Measurements from ENCODE around the gene MRPL27. TPM values are rescaled to one million over a fixed set of nuclear protein-coding genes. Genes with fewer than 3 reads are reported as not detected.

Gene MRPL27
- total RNA-seq, 4 donors from 2014 or later, result 33.6 to 58.8 (median 48.1) TPM

GRCh38 chr17:50375858-50376538 is 3.0 kb upstream of the MRPL27 start:
- Histone ChIP-seq H3K9me3 (no peaks in the 10 kb centered on the region), H3K27ac (replicated peaks in 1 of 4) (no peak overlapping the region), H3K36me3 (peaks cover 0 to 12% (median 10%) of the 10 kb centered on the region in 4 donors), H3K4me1 (peaks cover 19 to 22% (median 22%) of the 10 kb centered on the region in 4 donors), H3K4me3 (no peak overlapping the region), H3K27me3 (no peaks in the 10 kb centered on the region)
- WGBS, result 85% methylated on average over 5 of the region's 5 CpGs
- DNase-seq (ENCODE audit: extremely low spot score), result no peak
- intact Hi-C loops (cut with DNase I), result no loop called here
- TF ChIP-seq EP300 (IDR thresholded peaks at IDR 0.05) (no peak), CTCF (IDR thresholded peaks at IDR 0.05) (no peak), POLR2A (IDR thresholded peaks at IDR 0.05; ENCODE audit: low read depth) (no peak), POLR2AphosphoS5 (IDR thresholded peaks at IDR 0.05) (no peak)

DNA sequence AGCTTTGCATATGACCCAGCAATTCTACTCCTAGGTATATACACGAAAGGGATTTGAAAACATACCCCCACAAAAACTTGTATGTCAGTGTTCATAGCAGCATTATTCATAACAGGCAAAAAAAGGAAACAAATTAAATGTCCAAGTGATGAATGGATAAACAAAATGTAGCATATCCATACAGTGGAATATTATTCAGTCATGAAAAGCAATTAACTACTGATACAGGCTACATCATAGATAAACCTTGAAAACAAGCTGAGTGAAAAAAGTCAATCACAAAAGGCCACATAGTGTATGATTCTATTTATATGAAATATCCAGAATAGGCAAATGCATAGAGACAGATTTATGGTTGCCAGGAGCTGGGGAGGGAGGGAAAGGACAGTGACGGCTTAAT is 721 bp upstream of the MRPL27 start:
- no peaks in the 10 kb centered on the region for H3K9me3 ChIP-seq
- H3K36me3 ChIP-seq, result peaks cover 11 to 21% (median 19%) of the 10 kb centered on the region in 4 donors
- no peak overlapping the region for H3K27ac ChIP-seq (replicated peaks in 1 of 4)
- no peaks in the 10 kb centered on the region for H3K27me3 ChIP-seq
- H3K4me1 ChIP-seq, result peaks cover 22 to 31% (median 25%) of the 10 kb centered on the region in 4 donors
- intact Hi-C loops (cut with DNase I), result no loop called here
- no peak for DNase-seq (ENCODE audit: extremely low spot score)
- TF ChIP-seq EP300 (IDR thresholded peaks at IDR 0.05) (no peak), CTCF (IDR thresholded peaks at IDR 0.05) (no peak), POLR2A (IDR thresholded peaks at IDR 0.05; ENCODE audit: low read depth) (no peak), POLR2AphosphoS5 (IDR thresholded peaks at IDR 0.05) (no peak)
- no peak overlapping the region for H3K4me3 ChIP-seq
- WGBS, result 93% methylated on average over 2 of the region's 2 CpGs

DNA sequence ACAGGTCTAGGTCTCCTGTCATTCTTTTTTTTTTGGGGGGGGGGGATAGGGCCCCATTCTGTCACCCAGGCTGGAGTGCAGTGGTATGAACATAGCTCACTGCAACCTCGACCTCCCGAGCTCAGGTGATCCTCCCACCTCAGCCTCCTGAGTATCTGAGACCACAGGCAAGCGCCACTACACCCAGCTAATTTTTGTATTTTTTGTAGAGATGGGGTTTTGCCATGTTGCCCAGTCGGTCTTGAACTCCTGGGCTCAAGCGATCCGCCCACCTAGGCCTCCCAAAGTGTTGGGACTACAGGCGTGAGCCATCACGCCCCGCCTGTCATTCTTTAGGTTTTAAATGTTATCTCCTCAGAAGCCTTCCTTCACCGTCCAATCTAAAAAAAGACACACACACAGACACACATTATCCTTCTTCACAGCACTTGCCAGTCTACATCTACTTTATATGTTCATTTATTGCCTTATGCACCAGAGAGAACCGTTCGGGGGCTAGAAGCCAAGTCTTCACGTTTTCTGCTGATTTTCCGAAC is 694 bp downstream of the MRPL27 start:
- H3K9me3 ChIP-seq, result no peaks in the 10 kb centered on the region
- no peak for TF ChIP-seq POLR2AphosphoS5 (IDR thresholded peaks at IDR 0.05)
- TF ChIP-seq POLR2A (IDR thresholded peaks at IDR 0.05; ENCODE audit: low read depth), result no peak
- TF ChIP-seq CTCF (IDR thresholded peaks at IDR 0.05), result no peak
- no peak for TF ChIP-seq EP300 (IDR thresholded peaks at IDR 0.05)
- H3K27me3 ChIP-seq, result no peaks in the 10 kb centered on the region
- whole genome bisulfite sequencing, result 23% methylated on average over 14 of the region's 14 CpGs
- H3K36me3 ChIP-seq, result peaks cover 19 to 35% (median 33%) of the 10 kb centered on the region in 4 donors
- peak overlapping the region; percentile 83 to 89 (median 84) for H3K4me3 ChIP-seq
- peaks cover 22 to 31% (median 25%) of the 10 kb centered on the region in 4 donors for H3K4me1 ChIP-seq
- no peak for DNase-seq (ENCODE audit: extremely low spot score)
- intact Hi-C loops (cut with DNase I), result no loop called here
- peak overlapping the region; percentile 90 to 96 (median 93) for H3K27ac ChIP-seq (replicated peaks in 1 of 4)

DNA sequence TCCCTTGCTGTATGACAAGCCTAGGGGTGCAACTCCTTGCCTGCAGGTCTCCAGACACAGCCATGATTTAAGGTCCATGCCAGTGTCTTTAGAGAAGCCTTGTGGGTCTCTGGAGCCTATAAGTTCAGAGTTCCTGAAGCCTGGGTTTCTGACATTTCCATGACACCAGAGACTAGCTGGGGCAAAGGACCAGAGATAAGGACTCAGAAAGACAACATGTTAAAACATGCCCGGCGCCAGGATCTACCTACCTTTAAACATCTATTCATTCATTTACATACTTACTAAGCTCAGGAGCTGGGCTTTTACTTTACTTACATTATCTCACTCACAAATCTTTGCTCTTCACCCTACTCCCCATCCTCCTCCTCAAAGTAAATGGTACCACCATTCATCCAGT is 1.5 kb downstream of the MRPL27 start:
- TF ChIP-seq POLR2AphosphoS5 (IDR thresholded peaks at IDR 0.05), result no peak
- no peak for TF ChIP-seq CTCF (IDR thresholded peaks at IDR 0.05)
- TF ChIP-seq POLR2A (IDR thresholded peaks at IDR 0.05; ENCODE audit: low read depth), result no peak
- TF ChIP-seq EP300 (IDR thresholded peaks at IDR 0.05), result no peak
- no peaks in the 10 kb centered on the region for H3K27me3 ChIP-seq
- no peak overlapping the region for H3K27ac ChIP-seq (replicated peaks in 1 of 4)
- peaks cover 22 to 31% (median 25%) of the 10 kb centered on the region in 4 donors for H3K4me1 ChIP-seq
- WGBS, result 100% methylated on average over 2 of the region's 2 CpGs
- intact Hi-C loops (cut with DNase I), result no loop called here
- peaks cover 26 to 43% (median 40%) of the 10 kb centered on the region in 4 donors for H3K36me3 ChIP-seq
- peak overlapping the region in 1 of 4 donors; percentile 84 for H3K4me3 ChIP-seq
- H3K9me3 ChIP-seq, result no peaks in the 10 kb centered on the region
- no peak for DNase-seq (ENCODE audit: extremely low spot score)

Data from esophagus muscularis mucosa (tissue), 4 donors.